ENCODE measurements around the gene MAPK4. TPM values are rescaled to one million over a fixed set of nuclear protein-coding genes. Genes with fewer than 3 reads are reported as not detected.
"Not testable (repeated sequence)": the region's sequence is repeated elsewhere in the genome, so short reads cannot be mapped to it uniquely, and the experiment has no call there.

Gene MAPK4
- total RNA-seq, 3 donors from 2014 or later = not detected

GRCh38 chr18:50560681-50561629 lies 1.1 kb downstream of the MAPK4 start:
- no peak for ATAC-seq
- H3K4me3 Mint-ChIP-seq = no peak overlapping the region
- peaks cover 3% of the 10 kb centered on the region for H3K9me3 Mint-ChIP-seq
- no peak for DNase-seq
- peaks cover 5% of the 10 kb centered on the region for H3K4me1 Mint-ChIP-seq (ENCODE audit: low read depth)
- peaks cover 55% of the 10 kb centered on the region for H3K27me3 Mint-ChIP-seq (ENCODE audit: low read depth)
- no peaks in the 10 kb centered on the region for H3K36me3 Mint-ChIP-seq (ENCODE audit: insufficient read depth)

- not testable (repeated sequence) for H3K4me1 Mint-ChIP-seq (ENCODE audit: low read depth); H3K4me3 Mint-ChIP-seq
- H3K27me3 Mint-ChIP-seq (ENCODE audit: low read depth) = peaks cover 47% of the 10 kb centered on the region
These were observed 2.4 kb downstream of the MAPK4 start for GRCh38 chr18:50562258-50562657.

GRCh38 chr18:50562686-50563085 lies 2.8 kb downstream of the MAPK4 start:
- peaks cover 5% of the 10 kb centered on the region for H3K4me1 Mint-ChIP-seq (ENCODE audit: low read depth)
- no peak for ATAC-seq
- DNase-seq = no peak
- H3K9me3 Mint-ChIP-seq = no peaks in the 10 kb centered on the region
- H3K27me3 Mint-ChIP-seq (ENCODE audit: low read depth) = peaks cover 43% of the 10 kb centered on the region
- no peaks in the 10 kb centered on the region for H3K36me3 Mint-ChIP-seq (ENCODE audit: insufficient read depth)
- no peak overlapping the region for H3K4me3 Mint-ChIP-seq

More at GRCh38 chr18:50562258-50562657, 2.4 kb downstream of the MAPK4 start:
- H3K9me3 Mint-ChIP-seq; H3K36me3 Mint-ChIP-seq (ENCODE audit: insufficient read depth); DNase-seq; ATAC-seq: not testable (repeated sequence)

- H3K27me3 Mint-ChIP-seq (ENCODE audit: low read depth) = peaks cover 37% of the 10 kb centered on the region
- H3K9me3 Mint-ChIP-seq = peaks cover under 1% of the 10 kb centered on the region
- no peak for ATAC-seq
- H3K36me3 Mint-ChIP-seq (ENCODE audit: insufficient read depth) = no peaks in the 10 kb centered on the region
- H3K4me1 Mint-ChIP-seq (ENCODE audit: low read depth) = peaks cover 5% of the 10 kb centered on the region
- DNase-seq = no peak
- no peak overlapping the region for H3K4me3 Mint-ChIP-seq
These were observed 3.5 kb downstream of the MAPK4 start for GRCh38 chr18:50563376-50563775.

GRCh38 chr18:50569930-50570329 lies 10.0 kb downstream of the MAPK4 start:
- H3K36me3 Mint-ChIP-seq (ENCODE audit: insufficient read depth) = no peaks in the 10 kb centered on the region
- ATAC-seq (no peak), DNase-seq (no peak)
- H3K4me3 Mint-ChIP-seq = no peak overlapping the region
- H3K27me3 Mint-ChIP-seq (ENCODE audit: low read depth) = peaks cover 5% of the 10 kb centered on the region
- peaks cover 7% of the 10 kb centered on the region for H3K9me3 Mint-ChIP-seq
- no peaks in the 10 kb centered on the region for H3K4me1 Mint-ChIP-seq (ENCODE audit: low read depth)

GRCh38 chr18:50571606-50572005 lies 11.7 kb downstream of the MAPK4 start:
- ATAC-seq (no peak), DNase-seq (no peak)
- Mint-ChIP-seq H3K27me3 (ENCODE audit: low read depth) (peaks cover 7% of the 10 kb centered on the region), H3K4me3 (no peak overlapping the region), H3K36me3 (ENCODE audit: insufficient read depth) (no peaks in the 10 kb centered on the region), H3K9me3 (peaks cover 7% of the 10 kb centered on the region), H3K4me1 (ENCODE audit: low read depth) (no peaks in the 10 kb centered on the region)

- not testable (repeated sequence) for H3K27me3 Mint-ChIP-seq (ENCODE audit: low read depth); H3K4me3 Mint-ChIP-seq; H3K4me1 Mint-ChIP-seq (ENCODE audit: low read depth); ATAC-seq; H3K9me3 Mint-ChIP-seq; DNase-seq; H3K36me3 Mint-ChIP-seq (ENCODE audit: insufficient read depth)
These were observed 13.3 kb downstream of the MAPK4 start for GRCh38 chr18:50573196-50573595.

GRCh38 chr18:50573679-50574078 lies 13.8 kb downstream of the MAPK4 start:
- H3K9me3 Mint-ChIP-seq = peaks cover 4% of the 10 kb centered on the region
- no peaks in the 10 kb centered on the region for H3K4me1 Mint-ChIP-seq (ENCODE audit: low read depth)
- DNase-seq = no peak
- no peak for ATAC-seq
- peaks cover 4% of the 10 kb centered on the region for H3K27me3 Mint-ChIP-seq (ENCODE audit: low read depth)
- no peaks in the 10 kb centered on the region for H3K36me3 Mint-ChIP-seq (ENCODE audit: insufficient read depth)
- no peak overlapping the region for H3K4me3 Mint-ChIP-seq

GRCh38 chr18:50578030-50578429 lies 18.1 kb downstream of the MAPK4 start:
- Mint-ChIP-seq H3K4me3 (no peak overlapping the region), H3K27me3 (ENCODE audit: low read depth) (peaks cover 2% of the 10 kb centered on the region), H3K9me3 (no peaks in the 10 kb centered on the region), H3K4me1 (ENCODE audit: low read depth) (no peaks in the 10 kb centered on the region), H3K36me3 (ENCODE audit: insufficient read depth) (no peaks in the 10 kb centered on the region)
- no peak for DNase-seq
- ATAC-seq = no peak

GRCh38 chr18:50578651-50579050 lies 18.8 kb downstream of the MAPK4 start:
- no peaks in the 10 kb centered on the region for H3K36me3 Mint-ChIP-seq (ENCODE audit: insufficient read depth)
- no peaks in the 10 kb centered on the region for H3K9me3 Mint-ChIP-seq
- no peak for DNase-seq
- H3K4me3 Mint-ChIP-seq = no peak overlapping the region
- H3K27me3 Mint-ChIP-seq (ENCODE audit: low read depth) = peaks cover 2% of the 10 kb centered on the region
- no peak for ATAC-seq
- no peaks in the 10 kb centered on the region for H3K4me1 Mint-ChIP-seq (ENCODE audit: low read depth)

- H3K27me3 Mint-ChIP-seq (ENCODE audit: low read depth) = peaks cover 2% of the 10 kb centered on the region
- DNase-seq (no peak), ATAC-seq (no peak)
- no peak overlapping the region for H3K4me3 Mint-ChIP-seq
- no peaks in the 10 kb centered on the region for H3K9me3 Mint-ChIP-seq
- H3K36me3 Mint-ChIP-seq (ENCODE audit: insufficient read depth) = no peaks in the 10 kb centered on the region
- no peaks in the 10 kb centered on the region for H3K4me1 Mint-ChIP-seq (ENCODE audit: low read depth)
These were observed 19.3 kb downstream of the MAPK4 start for GRCh38 chr18:50579061-50579774.

- DNase-seq = no peak
- no peaks in the 10 kb centered on the region for H3K36me3 Mint-ChIP-seq (ENCODE audit: insufficient read depth)
- H3K4me1 Mint-ChIP-seq (ENCODE audit: low read depth) = no peaks in the 10 kb centered on the region
- H3K9me3 Mint-ChIP-seq = no peaks in the 10 kb centered on the region
- H3K27me3 Mint-ChIP-seq (ENCODE audit: low read depth) = no peaks in the 10 kb centered on the region
- no peak for ATAC-seq
- H3K4me3 Mint-ChIP-seq = no peak overlapping the region
These were observed 21.6 kb downstream of the MAPK4 start for GRCh38 chr18:50581517-50581916.

GRCh38 chr18:50582500-50582899 lies 22.6 kb downstream of the MAPK4 start:
- ATAC-seq = no peak
- H3K9me3 Mint-ChIP-seq = no peaks in the 10 kb centered on the region
- no peaks in the 10 kb centered on the region for H3K36me3 Mint-ChIP-seq (ENCODE audit: insufficient read depth)
- no peak for DNase-seq
- H3K4me3 Mint-ChIP-seq = no peak overlapping the region
- no peaks in the 10 kb centered on the region for H3K27me3 Mint-ChIP-seq (ENCODE audit: low read depth)
- H3K4me1 Mint-ChIP-seq (ENCODE audit: low read depth) = no peaks in the 10 kb centered on the region

GRCh38 chr18:50586710-50587109 lies 26.8 kb downstream of the MAPK4 start:
- H3K27me3 Mint-ChIP-seq (ENCODE audit: low read depth) = no peaks in the 10 kb centered on the region
- DNase-seq (no peak), ATAC-seq (no peak)
- H3K4me1 Mint-ChIP-seq (ENCODE audit: low read depth) = no peaks in the 10 kb centered on the region
- no peak overlapping the region for H3K4me3 Mint-ChIP-seq
- no peaks in the 10 kb centered on the region for H3K9me3 Mint-ChIP-seq
- H3K36me3 Mint-ChIP-seq (ENCODE audit: insufficient read depth) = no peaks in the 10 kb centered on the region

GRCh38 chr18:50590593-50590992 lies 30.7 kb downstream of the MAPK4 start:
- DNase-seq = no peak
- Mint-ChIP-seq H3K36me3 (ENCODE audit: insufficient read depth) (no peaks in the 10 kb centered on the region), H3K9me3 (no peaks in the 10 kb centered on the region), H3K4me1 (ENCODE audit: low read depth) (no peaks in the 10 kb centered on the region), H3K27me3 (ENCODE audit: low read depth) (no peaks in the 10 kb centered on the region), H3K4me3 (no peak overlapping the region)
- ATAC-seq = no peak
